NOMO-1 treated with dmso at 0.1 percent for 144 hours (cell line): Measurements from ENCODE around the gene CEP170B.
"Not testable (repeated sequence)": the region's sequence is repeated elsewhere in the genome, so short reads cannot be mapped to it uniquely, and the experiment has no call there.

Source experiments
- DNase-seq: peaks from one replicate; lab custom pipeline; 2025; ENCODE audit not compliant: unreplicated experiment; lab: John Stamatoyannopoulos, UW

CEP170B gene

DNA sequence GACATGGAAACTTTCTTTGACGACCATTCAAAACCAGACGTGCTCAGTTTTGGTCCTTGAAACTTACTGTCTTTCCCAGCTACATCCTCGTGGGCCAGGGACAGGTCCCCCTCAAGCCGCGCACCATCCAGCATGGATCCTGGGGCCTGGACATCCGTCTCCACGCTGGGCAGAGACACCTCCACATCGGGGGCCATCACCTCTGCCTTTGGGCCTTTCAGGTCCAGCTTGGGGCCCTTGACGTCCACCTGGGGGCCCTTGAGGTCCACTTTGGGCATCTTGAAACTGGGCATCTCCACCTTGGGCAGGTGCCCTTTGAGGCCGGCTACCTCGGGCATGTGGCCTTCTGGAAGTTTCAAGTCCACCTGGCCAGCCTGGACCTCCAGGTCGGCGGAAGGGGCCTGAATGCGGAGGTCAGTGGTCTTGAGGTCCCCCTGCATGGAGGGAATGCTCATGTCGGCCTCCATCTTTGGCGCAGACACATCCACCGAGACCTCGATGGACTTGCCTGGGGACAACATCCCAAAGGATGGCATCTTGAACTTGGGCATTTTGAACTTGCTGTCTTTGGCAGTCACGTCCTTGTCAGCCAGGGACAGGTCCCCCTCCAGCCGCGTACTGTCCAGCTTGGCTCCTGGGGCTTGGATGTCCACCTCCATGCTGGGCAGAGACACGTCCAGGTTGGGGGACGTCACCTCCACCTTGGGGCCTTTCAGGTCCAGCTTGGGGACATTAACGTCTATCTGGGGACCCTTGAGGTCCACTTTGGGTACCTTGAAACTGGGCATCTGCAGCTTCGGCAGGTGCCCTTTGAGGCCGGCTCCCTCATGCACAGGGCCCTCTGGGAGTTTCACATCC is 76.7 kb downstream of the CEP170B start:
- no peak for DNase-seq

- DNase-seq: no peak
Observed at GRCh38 chr14:104942586-104942985, 77.5 kb downstream of the CEP170B start.

GRCh38 chr14:104943216-104944015 is 78.3 kb downstream of the CEP170B start:
- not testable (repeated sequence) for DNase-seq

DNA sequence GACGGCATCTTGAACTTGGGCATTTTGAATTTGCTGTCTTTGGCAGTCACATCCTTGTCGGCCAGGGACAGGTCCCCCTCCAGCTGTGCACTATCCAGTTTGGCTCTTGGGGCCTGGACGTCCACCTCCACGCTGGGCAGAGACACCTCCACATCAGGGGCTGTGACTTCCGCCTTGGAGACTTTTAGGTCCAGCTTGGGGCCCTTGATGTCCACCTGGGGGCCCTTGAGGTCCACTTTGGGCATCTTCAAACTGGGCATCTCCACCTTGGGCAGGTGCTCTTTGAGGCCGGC is 78.9 kb downstream of the CEP170B start:
- DNase-seq: not testable (repeated sequence)

DNA sequence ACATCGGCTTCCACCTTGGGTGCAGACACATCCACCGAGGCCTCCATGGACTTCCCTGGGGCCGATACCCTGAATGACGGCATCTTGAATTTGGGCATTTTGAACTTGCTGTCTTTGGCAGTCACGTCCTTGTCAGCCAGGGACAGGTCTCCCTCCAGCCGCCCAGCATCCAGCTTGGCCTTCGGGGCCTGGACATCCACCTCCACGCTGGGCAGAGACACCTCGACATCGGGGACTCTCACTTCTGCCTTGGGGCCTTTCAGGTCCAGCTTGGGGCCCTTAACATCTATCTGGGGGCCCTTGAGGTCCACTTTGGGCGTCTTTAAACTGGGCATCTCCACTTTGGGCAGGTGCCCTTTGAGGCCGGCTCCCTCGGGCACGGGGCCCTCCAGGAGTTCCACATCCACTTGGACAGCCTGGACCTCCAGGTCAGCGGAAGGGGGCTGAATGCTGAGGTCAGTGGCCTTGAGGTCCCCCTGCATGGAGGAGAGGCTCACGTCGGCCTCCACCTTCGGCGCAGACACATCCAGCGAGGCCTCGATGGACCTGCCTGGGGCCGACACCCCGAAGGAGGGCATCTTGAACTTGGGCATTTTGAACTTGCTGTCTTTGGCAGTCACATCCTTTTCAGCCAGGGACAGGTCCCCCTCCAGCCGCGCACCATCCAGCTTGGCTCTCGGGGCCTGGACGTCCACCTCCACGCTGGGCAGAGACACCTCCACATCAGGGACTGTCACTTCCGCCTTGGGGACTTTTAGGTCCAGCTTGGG is 79.6 kb downstream of the CEP170B start:
- not testable (repeated sequence) for DNase-seq

GRCh38 chr14:104945266-104945665 is 80.2 kb downstream of the CEP170B start:
- not testable (repeated sequence) for DNase-seq
